ENCODE data around the gene BOLA1. TPM values are rescaled to one million over a fixed set of nuclear protein-coding genes. Genes with fewer than 3 reads are reported as not detected.
"Not testable (repeated sequence)": the region's sequence is repeated elsewhere in the genome, so short reads cannot be mapped to it uniquely, and the experiment has no call there.

Gene BOLA1
- total RNA-seq, 1 experiment from 2014 or later = 10.3 TPM

- not testable (repeated sequence) for DNase-seq (ENCODE audit: low read depth)
Observed at GRCh38 chr1:149887196-149887455, 12.2 kb upstream of the BOLA1 start.

- DNase-seq (ENCODE audit: low read depth) = peak; percentile 99
Observed at GRCh38 chr1:149887456-149888246, 11.7 kb upstream of the BOLA1 start.

- DNase-seq (ENCODE audit: low read depth) = peak; percentile 94
Observed at GRCh38 chr1:149888247-149888998, 10.9 kb upstream of the BOLA1 start.

- peak; percentile 80 for DNase-seq (ENCODE audit: low read depth)
Observed at GRCh38 chr1:149888999-149889289, 10.4 kb upstream of the BOLA1 start.

- no peak for DNase-seq (ENCODE audit: low read depth)
Observed at GRCh38 chr1:149896575-149896974, 2.8 kb upstream of the BOLA1 start.

GRCh38 chr1:149903836-149904491 lies 4.6 kb downstream of the BOLA1 start:
- no peak for DNase-seq (ENCODE audit: low read depth)

GRCh38 chr1:149906570-149907075 lies 7.3 kb downstream of the BOLA1 start:
- DNase-seq (ENCODE audit: low read depth) = no peak

- DNase-seq (ENCODE audit: low read depth) = no peak
Observed at GRCh38 chr1:149914545-149914944, 15.2 kb downstream of the BOLA1 start.

GRCh38 chr1:149915429-149916192 lies 16.2 kb downstream of the BOLA1 start:
- DNase-seq (ENCODE audit: low read depth) = no peak

- no peak for DNase-seq (ENCODE audit: low read depth)
Observed at GRCh38 chr1:149916193-149916897, 17.0 kb downstream of the BOLA1 start.

- no peak for DNase-seq (ENCODE audit: low read depth)
Observed at GRCh38 chr1:149916898-149917252, 17.5 kb downstream of the BOLA1 start.

GRCh38 chr1:149917571-149918144 lies 18.3 kb downstream of the BOLA1 start, which contains the start of gene SV2A:
TSS of gene SV2A (minus strand) at chr1:149917844. CDS start at chr1:149913840, 4,004 bp downstream.
- peak; percentile 62 for DNase-seq (ENCODE audit: low read depth)

- DNase-seq (ENCODE audit: low read depth) = no peak
Observed at GRCh38 chr1:149923626-149924025, 24.3 kb downstream of the BOLA1 start.

- DNase-seq (ENCODE audit: low read depth) = no peak
Observed at GRCh38 chr1:149925345-149925744, 26.0 kb downstream of the BOLA1 start.

- no peak for DNase-seq (ENCODE audit: low read depth)
Observed at GRCh38 chr1:149925751-149926150, 26.4 kb downstream of the BOLA1 start.

GRCh38 chr1:149926296-149926695 lies 26.9 kb downstream of the BOLA1 start:
- no peak for DNase-seq (ENCODE audit: low read depth)

- peak; percentile 56 for DNase-seq (ENCODE audit: low read depth)
Observed at GRCh38 chr1:149927056-149927562, 27.7 kb downstream of the BOLA1 start.

GRCh38 chr1:149927563-149928400 lies 28.4 kb downstream of the BOLA1 start, which contains the start of gene SF3B4:
TSS of gene SF3B4 (minus strand) at chr1:149927803. CDS start at chr1:149927759, 44 bp downstream.
- peak; percentile 94 for DNase-seq (ENCODE audit: low read depth)

GRCh38 chr1:149928401-149928724 lies 29.0 kb downstream of the BOLA1 start:
- DNase-seq (ENCODE audit: low read depth) = no peak

- no peak for DNase-seq (ENCODE audit: low read depth)
Observed at GRCh38 chr1:149929856-149930255, 30.5 kb downstream of the BOLA1 start.

Measured in M059J (cell line).